ENCODE results near the gene TOMM70. TPM values are rescaled to one million over a fixed set of nuclear protein-coding genes. Genes with fewer than 3 reads are reported as not detected.

The TOMM70 gene
- total and polyA plus RNA-seq, 2 of the 8 experiments (the other 6 are each of a cell fraction or from before 2014, with no cell fraction given), result 10.9 to 52.1 TPM

DNA sequence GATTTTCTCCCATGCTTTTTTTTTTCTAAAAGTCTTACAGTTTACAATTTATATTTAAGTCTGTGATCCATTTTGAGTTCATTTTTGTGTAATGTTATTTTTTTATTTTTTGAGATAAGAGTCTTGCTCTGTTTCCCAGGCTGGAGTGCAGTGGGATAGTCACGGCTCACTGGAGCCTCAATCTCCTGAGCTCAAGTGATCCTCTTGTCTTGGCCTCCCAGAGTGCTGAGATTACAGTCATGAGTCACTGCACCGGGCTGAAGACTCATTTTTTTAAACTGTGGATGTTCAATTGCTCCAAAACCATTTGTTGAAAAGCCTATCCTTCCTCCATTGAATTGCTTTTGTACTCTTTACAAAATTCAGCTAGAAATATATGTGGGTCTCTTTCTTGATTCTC lies 20.0 kb upstream of the TOMM70 start:
- no peaks in the 10 kb centered on the region for H3K4me1 ChIP-seq (replicated peaks in 1 of 4; ENCODE audit: control insufficient read depth in 3 of 4, insufficient read depth in 4 of 4, low read length in 3 of 4)
- ChIA-PET CTCF (ENCODE audit: partially characterized antibody) (no interaction called here), POLR2A (ENCODE audit: partially characterized antibody) (interaction anchor here (1.0 kb wide), 1 partner anchor 19 kb away, joined by 4 read pairs; the partner anchor contains the start of gene LNP1)
- no peaks in the 10 kb centered on the region for H3K36me3 ChIP-seq (ENCODE audit: control insufficient read depth in 2 of 4, insufficient read depth in 4 of 4, low read length in 3 of 4)
- no peak overlapping the region for H2AFZ ChIP-seq (ENCODE audit: low read length)
- H3K18ac ChIP-seq (ENCODE audit: extremely low read depth, low read length), result no peak overlapping the region
- no peak overlapping the region for H2BK15ac ChIP-seq (ENCODE audit: low read length)
- no peak overlapping the region for H2BK20ac ChIP-seq (ENCODE audit: low read length)
- H4K8ac ChIP-seq (ENCODE audit: extremely low read depth, insufficient read depth, low read length), result no peak overlapping the region
- DNase-seq (ENCODE audit: low read depth in 1 of 2, low spot score in 2 of 2) (no peak), FAIRE-seq (no peak)
- H2BK12ac ChIP-seq (ENCODE audit: low read depth, low read length), result no peak overlapping the region
- H3K23me2 ChIP-seq (ENCODE audit: low read depth, low read length), result no peaks in the 10 kb centered on the region
- H3K9me3 ChIP-seq (ENCODE audit: insufficient read depth in 2 of 2, low read depth in 1 of 2, low read length in 1 of 2), result no peaks in the 10 kb centered on the region
- 87% methylated on average over 2 of the region's 2 CpGs; no CpG with 5 or more reads in 1 of the 2 experiments for WGBS, 2 experiments (ENCODE audit: extremely low coverage in 1 of 2, insufficient coverage in 1 of 2, insufficient read length in 1 of 2, insufficient replicate concordance in 2 of 2, low coverage in 1 of 2, low lambda C conversion rate in 2 of 2, missing lambda C conversion rate in 1 of 2)
- no peak overlapping the region for H3K4ac ChIP-seq (replicated peaks; ENCODE audit: insufficient read length, low read depth, low read length)
- H3K79me1 ChIP-seq (ENCODE audit: low read depth, low read length), result no peaks in the 10 kb centered on the region
- H4K91ac ChIP-seq (replicated peaks; ENCODE audit: insufficient read length, low read length), result no peak overlapping the region
- no peak overlapping the region for H3K9ac ChIP-seq (replicated peaks in 1 of 4; ENCODE audit: extremely low read depth in 1 of 4, low read depth in 3 of 4, low read length in 3 of 4)
- no peaks in the 10 kb centered on the region for H4K20me1 ChIP-seq (replicated peaks in 1 of 2; ENCODE audit: control insufficient read depth in 1 of 2, insufficient read depth in 2 of 2, low read length in 2 of 2)
- no peak overlapping the region for H3K14ac ChIP-seq (ENCODE audit: insufficient read length)
- H3K4me3 ChIP-seq (ENCODE audit: extremely low read depth in 1 of 4, insufficient read depth in 2 of 4, low read depth in 3 of 4, low read length in 4 of 4), result no peak overlapping the region
- H3K27me3 ChIP-seq (replicated peaks in 1 of 4; ENCODE audit: control insufficient read depth in 3 of 4, extremely low read depth in 1 of 4, insufficient read depth in 3 of 4, low read length in 3 of 4), result no peaks in the 10 kb centered on the region
- H2BK120ac ChIP-seq (replicated peaks; ENCODE audit: low read depth, low read length), result no peak overlapping the region
- no peaks in the 10 kb centered on the region for H3K79me2 ChIP-seq (ENCODE audit: control insufficient read depth in 1 of 2, insufficient read depth in 2 of 2, low read length in 2 of 2)
- no peak overlapping the region for H3K23ac ChIP-seq (ENCODE audit: insufficient read length)
- no peak overlapping the region for H2BK5ac ChIP-seq (ENCODE audit: low read depth, low read length)
- H4K5ac ChIP-seq (ENCODE audit: insufficient read length, low read depth, low read length), result no peak overlapping the region
- no peak overlapping the region for H3K4me2 ChIP-seq (ENCODE audit: insufficient read depth in 1 of 2, low read depth in 2 of 2, low read length in 2 of 2)
- H3K56ac ChIP-seq (replicated peaks; ENCODE audit: insufficient read length, low read depth, low read length), result no peak overlapping the region
- no peak overlapping the region for H3K27ac ChIP-seq (ENCODE audit: low read depth, low read length)
- H2AK5ac ChIP-seq (ENCODE audit: low read depth, low read length), result no peak overlapping the region
- TF ChIP-seq SIRT6 (IDR thresholded peaks at IDR 0.05; ENCODE audit: low read length), result no peak

Data from H1 (cell line).